GM18508 (cell line): ENCODE results near the gene SEZ6.

ENCODE experiments used
- ATAC-seq: cut with Tn5 transposase; IDR thresholded peaks from one replicate; pipeline ENCODE4 v1.9.1; 2021; ENCODE audit warnings: moderate number of reproducible peaks; ENCODE audit not compliant: insufficient read depth, unreplicated experiment

Gene SEZ6

DNA sequence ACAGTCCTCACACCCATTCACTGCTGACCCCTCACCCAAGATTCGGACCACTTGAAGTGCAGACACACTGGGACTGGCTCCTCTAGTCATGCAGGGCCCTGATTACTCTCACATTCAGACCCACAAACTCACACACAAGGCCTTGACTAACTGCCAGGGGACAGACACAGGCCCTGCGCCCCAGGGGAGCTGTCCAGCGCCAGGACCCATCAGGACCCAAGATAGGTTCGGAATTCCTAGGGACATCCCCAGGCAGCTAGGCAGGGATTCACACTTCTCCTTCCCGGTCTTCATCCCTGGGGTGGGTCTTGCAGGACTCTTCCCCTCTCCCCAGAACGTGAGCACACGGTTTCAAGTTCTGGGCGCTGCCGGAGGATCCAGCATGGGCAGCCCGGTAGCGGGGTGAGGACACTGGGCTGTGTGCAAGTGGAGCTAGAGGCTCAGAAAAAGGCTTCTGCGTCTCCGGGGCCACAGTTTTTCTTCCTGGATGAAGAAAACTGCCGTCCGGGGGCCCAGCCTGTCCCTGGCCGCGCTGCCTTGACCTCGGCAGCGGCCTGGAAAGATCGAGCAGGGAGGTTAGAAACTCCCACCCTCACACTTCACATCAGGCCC, 1.6 kb downstream of the SEZ6 start:
- ATAC-seq: no peak

GRCh38 chr17:29003289-29003688, 2.5 kb downstream of the SEZ6 start:
- ATAC-seq: no peak

DNA sequence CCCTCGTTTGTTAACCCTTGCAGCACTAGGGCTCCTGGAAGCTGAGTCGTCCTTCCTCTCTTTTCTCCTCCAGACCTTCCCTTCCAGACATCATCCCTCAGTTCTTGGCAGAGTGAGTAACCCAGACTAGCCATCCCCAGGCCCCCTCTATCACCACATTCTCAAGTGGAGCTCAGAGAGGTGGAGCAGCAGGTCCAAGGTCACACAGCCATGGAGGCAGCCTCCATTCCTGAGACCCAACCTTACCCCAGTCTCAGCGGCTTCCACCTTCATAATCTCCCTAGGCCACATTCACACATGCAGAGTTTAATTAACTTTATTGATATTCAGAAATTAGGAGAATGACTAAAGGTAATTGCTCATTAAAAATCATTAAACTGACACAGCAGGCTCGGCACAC, 3.0 kb downstream of the SEZ6 start:
- ATAC-seq: no peak

- ATAC-seq: no peak
Observed at GRCh38 chr17:29000973-29001372, 4.9 kb downstream of the SEZ6 start.

DNA sequence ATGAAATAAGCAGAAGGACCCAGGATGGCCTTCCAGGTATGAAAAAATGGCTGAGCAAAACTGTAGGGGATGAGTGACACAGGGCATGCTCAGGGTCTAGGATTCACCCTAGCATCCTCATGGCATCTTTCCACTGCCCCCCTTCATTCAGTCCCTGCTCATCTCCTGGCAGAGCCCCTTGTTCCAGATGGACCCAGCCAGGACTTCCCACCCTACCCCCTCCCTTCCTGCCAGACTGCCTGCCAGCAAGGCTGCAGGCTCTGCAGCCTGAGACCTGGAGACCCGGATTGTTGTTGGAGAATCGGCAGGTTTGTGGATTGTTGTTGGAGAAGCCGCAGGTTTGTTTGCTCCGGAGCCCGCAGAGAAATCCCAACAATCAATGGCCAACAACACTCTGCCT, 6.6 kb downstream of the SEZ6 start:
- no peak for ATAC-seq

DNA sequence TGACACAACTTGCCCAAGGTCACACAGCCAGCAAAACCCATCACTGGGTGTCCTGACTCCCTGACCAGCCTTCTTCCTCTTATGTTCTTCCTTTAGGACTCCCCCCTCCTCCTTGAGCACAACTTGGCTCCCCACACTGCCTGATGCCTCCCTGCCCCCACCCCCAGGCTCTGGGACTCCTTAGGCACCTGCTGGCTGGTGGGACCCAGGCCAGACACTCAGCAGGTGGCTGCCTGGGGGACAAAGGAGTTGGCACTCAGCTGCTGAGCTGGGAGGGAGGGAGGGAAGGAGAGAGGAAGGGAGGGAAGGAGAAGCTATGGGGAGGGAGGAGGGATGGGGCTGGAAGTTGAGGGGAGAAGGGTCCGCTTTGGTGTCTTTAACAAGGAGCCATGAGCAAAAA, 8.0 kb downstream of the SEZ6 start:
- ATAC-seq: no peak

DNA sequence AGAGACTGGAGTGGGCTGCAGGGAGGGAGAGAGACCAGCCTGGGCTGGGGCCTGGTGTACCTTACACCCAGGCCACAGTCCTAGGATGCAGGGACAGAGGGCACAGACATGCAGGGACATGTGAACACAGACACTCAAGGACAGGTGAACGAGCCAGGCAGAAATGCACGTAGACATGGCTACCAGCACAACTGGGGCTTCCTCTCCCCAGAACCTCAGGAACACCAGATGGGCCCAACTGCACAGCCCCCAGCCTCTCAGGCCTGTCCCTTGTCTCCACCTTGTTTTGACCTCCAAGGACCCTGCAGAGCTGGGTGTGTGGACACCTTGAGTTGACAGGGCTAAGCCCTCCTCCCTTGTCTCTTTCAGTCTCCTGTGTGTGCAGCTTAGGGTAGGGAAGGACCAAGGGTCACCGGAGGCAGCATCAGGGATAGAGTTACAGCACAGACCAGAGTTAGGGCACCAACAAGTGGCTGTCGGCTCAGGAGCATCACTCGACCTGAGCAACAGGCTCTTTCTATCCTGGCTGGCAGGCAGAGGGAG, 9.2 kb downstream of the SEZ6 start:
- no peak for ATAC-seq

DNA sequence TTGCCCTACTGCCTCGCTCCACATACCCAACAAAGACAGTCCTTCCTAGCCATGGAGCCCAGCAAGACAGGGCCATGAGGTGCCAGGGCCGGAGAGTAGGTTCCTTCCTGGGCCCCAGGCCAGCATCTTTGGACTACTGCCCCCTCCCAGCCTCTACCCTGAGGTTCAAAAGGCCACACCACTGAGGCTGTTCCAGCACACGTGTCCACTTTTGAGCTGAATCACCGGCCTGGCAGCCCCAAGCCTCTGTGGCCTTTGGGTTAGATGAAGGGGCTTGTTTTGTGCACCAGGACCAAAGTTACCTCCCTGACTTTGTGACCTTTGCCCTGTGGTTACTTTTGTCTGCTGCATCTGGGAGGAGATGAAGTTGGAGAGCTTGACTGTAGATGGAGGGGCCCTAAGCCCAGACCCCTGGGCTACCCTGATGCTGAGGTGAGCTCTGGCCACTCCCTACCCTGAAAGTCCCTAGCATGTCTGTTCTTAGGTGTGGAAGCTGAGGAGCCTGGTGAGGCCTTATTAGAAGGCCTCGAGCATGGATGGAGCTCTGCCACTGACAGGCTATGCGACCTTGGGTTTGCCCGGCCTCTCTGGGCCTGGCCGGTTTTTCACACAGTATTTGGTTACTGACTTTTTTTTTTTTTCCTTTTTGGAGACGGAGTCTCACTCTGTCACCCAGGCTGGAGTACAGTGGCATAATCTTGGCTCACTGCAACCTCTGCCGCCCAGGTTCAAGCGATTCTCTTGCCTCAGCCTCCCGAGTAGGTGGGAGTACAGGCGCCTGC, 12.0 kb downstream of the SEZ6 start:
- no peak for ATAC-seq

DNA sequence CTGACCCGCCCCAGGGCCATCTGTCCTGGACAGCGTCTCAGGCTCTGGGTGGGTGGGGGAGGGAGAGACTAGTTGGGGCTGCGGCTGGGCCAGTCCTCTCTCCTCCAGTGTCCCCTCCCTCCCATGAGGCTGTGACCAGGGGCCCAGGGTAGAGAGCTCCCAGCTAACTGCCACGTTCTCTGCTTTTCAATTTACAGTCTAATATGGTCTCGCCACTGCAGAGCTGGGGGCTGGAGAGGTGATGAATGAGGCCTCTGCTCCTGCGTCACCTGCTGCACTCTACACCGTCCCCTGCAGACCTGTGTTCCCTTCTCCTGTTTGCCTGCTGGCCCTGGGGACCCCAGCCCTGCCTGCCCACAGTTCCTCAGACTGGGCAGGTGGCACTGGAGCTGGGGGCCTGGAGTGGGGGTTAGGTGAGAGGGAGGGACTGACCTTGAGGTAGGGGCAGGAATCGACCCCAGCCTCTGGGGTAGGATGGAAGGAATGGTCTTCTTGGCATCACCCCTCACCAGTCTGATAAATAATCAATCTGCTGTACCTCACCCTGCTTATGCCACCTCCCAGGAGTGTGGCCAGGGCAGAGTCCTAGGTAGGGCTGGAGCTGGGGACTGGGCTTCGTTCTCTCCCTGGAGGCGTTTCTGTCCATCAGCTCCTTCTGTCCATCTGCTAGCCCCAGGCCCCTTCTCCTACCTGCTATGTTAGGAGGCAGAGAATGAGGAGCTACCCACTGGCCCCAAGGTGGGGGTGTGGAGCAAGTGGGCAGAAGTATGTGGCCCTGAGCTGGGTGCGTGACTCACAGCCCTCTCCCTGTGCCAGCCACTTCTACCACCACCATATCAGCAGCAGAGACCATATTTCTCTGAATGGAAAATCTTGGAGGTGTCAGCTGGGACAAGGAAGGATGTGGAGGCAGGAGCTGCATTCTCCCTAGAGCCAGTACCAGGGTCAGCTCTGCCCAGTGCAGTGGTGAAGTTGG, 12.9 kb downstream of the SEZ6 start:
- ATAC-seq: no peak

GRCh38 chr17:28992185-28992584, 13.6 kb downstream of the SEZ6 start:
- ATAC-seq: no peak

- ATAC-seq: no peak
Observed at GRCh38 chr17:28991779-28992178, 14.1 kb downstream of the SEZ6 start.

- no peak for ATAC-seq
Observed at GRCh38 chr17:28989028-28989427, 16.8 kb downstream of the SEZ6 start.

DNA sequence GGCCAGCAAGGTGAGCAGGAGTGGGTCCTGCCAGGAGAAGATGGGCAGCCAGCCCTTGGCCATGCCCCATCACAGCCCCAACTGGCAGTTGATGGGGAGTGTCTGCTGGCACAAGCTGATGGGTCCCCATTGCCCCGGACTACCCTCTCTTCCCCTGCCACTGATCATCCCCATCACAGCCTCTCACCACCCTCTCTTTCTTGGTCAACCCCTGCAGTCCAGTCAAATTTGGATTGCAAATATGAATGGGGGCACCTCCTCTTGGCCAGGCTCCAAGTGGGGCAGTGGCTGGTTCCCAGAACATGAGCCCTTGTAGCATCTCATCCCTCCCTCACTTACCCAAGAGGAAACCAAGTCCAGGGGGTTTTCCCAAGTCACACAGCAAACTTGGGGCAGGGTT, 17.4 kb downstream of the SEZ6 start:
- ATAC-seq: no peak

GRCh38 chr17:28986714-28987655, 18.8 kb downstream of the SEZ6 start:
- no peak for ATAC-seq

- ATAC-seq: no peak
Observed at GRCh38 chr17:28985950-28986713, 19.7 kb downstream of the SEZ6 start.

DNA sequence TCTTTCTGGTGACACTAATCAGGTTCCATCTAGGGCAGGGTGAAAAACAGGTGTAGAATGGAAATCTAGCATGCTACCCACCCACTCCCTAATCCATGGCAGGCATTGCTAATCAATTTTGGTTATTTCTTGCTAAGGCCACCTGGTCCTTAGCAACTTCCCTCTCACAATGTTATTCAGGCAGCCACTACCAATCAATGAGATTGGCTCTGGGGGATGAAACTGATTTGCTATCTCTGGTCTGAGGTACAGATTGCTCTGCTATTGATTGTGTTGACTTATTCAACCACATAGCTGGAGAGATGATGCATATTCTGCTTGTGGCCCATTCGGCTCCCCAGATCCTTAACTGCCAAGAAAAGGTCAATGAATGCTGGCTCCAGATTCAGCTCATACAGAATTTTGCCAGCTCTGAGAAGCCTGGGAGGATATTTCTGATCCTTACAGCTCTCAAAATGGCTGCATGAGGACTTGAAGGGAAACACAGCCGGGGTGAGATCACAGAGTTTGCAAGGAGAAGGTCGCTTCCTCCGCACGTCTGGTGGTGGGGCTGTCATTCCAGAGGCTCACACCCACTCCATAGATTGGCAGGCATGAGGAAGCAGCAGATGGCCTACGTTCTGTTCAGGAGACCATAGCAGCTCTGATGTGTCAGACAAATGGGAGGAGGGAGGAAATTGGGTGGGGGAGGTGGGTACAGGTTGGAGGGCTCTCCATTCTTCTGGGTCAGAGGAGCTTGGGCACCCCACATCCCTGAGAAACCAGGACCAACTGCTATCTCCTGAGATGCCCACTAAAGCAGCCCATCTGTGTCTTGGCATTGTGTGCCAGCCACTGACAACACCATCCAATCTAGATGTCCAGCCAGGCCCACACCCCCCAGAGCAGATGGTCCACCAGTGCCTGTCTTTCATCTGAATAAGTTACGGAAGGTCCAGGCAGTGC, 22.3 kb downstream of the SEZ6 start:
- no peak for ATAC-seq

DNA sequence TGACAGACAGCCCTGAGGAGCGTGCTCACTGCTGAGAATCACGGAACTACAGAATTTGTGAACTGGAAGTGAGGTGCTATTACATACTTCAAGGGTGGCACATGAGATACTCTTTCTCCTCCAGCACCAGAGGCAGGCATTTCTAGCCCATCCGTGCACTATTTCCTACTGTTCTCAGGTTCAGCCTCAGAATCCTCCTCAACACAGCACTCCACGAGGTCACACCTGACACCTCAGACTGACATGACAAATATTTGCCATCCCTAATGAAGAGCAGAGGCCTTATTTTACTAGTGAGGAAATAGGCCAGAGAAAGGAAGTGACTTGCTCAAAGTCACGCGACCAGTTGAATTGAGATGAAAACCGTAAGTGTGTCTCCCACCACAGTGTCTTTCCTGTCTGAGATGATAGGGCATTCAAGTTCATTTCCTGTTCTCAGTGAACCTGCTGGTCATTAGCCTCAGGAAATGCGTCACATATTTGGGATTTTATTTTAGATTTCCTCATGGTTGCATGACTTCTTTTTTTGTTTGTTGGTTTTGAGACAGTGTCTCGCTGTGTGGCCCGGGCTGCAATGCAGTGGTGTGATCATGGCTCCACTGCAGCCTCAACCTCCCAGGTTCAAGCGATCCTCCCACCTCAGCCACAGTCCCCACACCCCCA, 23.6 kb downstream of the SEZ6 start:
- ATAC-seq: no peak
